Measurements from ENCODE around the gene FAM174B. TPM values are rescaled to one million over a fixed set of nuclear protein-coding genes. Genes with fewer than 3 reads are reported as not detected.

The FAM174B gene
- total RNA-seq, 1 donor from 2014 or later: 24.0 TPM

DNA sequence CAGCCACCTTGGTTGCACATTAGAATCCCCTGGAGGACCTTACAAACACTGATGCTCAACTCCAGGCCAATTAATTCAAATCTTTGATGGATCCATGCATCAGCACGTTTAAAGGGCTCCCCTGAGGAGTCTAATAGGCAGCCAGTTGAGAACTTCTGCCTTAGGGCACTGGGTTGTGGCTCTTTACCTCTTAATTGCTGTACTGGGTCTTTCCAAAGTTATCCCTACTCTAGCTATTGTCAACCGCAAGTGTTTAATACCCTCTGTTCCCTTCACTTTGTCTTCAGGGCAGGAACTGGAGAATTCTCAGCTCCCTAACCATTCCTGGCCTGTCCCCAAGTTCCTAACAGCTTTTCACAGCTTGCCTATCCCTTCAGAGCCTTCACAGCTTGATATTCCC, 15.0 kb upstream of the FAM174B start:
- TF ChIP-seq, protein P1, sequence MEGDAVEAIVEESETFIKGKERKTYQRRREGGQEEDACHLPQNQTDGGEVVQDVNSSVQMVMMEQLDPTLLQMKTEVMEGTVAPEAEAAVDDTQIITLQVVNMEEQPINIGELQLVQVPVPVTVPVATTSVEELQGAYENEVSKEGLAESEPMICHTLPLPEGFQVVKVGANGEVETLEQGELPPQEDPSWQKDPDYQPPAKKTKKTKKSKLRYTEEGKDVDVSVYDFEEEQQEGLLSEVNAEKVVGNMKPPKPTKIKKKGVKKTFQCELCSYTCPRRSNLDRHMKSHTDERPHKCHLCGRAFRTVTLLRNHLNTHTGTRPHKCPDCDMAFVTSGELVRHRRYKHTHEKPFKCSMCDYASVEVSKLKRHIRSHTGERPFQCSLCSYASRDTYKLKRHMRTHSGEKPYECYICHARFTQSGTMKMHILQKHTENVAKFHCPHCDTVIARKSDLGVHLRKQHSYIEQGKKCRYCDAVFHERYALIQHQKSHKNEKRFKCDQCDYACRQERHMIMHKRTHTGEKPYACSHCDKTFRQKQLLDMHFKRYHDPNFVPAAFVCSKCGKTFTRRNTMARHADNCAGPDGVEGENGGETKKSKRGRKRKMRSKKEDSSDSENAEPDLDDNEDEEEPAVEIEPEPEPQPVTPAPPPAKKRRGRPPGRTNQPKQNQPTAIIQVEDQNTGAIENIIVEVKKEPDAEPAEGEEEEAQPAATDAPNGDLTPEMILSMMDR (IDR thresholded peaks at IDR 0.05): no peak
- H3K9me3 Mint-ChIP-seq (ENCODE audit: low read depth): no peaks in the 10 kb centered on the region
- H3K36me3 Mint-ChIP-seq (ENCODE audit: low read depth): no peaks in the 10 kb centered on the region
- H3K4me1 Mint-ChIP-seq (ENCODE audit: low read depth): peaks cover 26% of the 10 kb centered on the region
- DNase-seq (ENCODE audit: low spot score): no peak
- H3K4me3 Mint-ChIP-seq (ENCODE audit: unreplicated experiment): no peak overlapping the region
- peaks cover 13% of the 10 kb centered on the region for H3K27me3 Mint-ChIP-seq (ENCODE audit: low read depth)
- H3K27ac Mint-ChIP-seq (ENCODE audit: unreplicated experiment): no peak overlapping the region

- Mint-ChIP-seq H3K4me3 (ENCODE audit: unreplicated experiment) (no peak overlapping the region), H3K9me3 (ENCODE audit: low read depth) (no peaks in the 10 kb centered on the region), H3K36me3 (ENCODE audit: low read depth) (no peaks in the 10 kb centered on the region), H3K4me1 (ENCODE audit: low read depth) (peaks cover 37% of the 10 kb centered on the region), H3K27me3 (ENCODE audit: low read depth) (peaks cover 13% of the 10 kb centered on the region), H3K27ac (ENCODE audit: unreplicated experiment) (peak overlapping the region; percentile 2)
- no peak for DNase-seq (ENCODE audit: low spot score)
- TF ChIP-seq, protein P1 (IDR thresholded peaks at IDR 0.05): no peak
These were observed 13.9 kb upstream of the FAM174B start for GRCh38 chr15:92669432-92669831.

DNA sequence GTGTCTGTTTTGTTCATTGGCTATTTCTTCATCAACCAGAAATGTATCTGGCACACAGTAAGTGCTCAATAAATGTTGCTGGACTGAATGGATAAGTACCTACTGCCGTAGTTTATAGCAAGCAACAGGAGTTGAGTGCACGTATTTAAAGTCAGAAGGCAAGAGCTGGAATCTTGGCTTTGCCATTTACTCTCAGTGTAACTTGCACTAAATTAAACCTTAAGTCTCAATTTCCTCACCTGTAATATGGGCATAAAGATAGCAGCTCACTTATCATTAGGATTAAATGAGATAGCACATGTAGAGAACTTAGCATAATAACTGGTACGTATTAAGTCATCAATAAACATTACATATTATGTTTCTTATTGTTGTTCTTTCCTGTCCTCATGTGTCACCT, 13.0 kb upstream of the FAM174B start:
- peaks cover 13% of the 10 kb centered on the region for H3K27me3 Mint-ChIP-seq (ENCODE audit: low read depth)
- DNase-seq (ENCODE audit: low spot score): no peak
- no peak overlapping the region for H3K4me3 Mint-ChIP-seq (ENCODE audit: unreplicated experiment)
- H3K27ac Mint-ChIP-seq (ENCODE audit: unreplicated experiment): no peak overlapping the region
- no peaks in the 10 kb centered on the region for H3K9me3 Mint-ChIP-seq (ENCODE audit: low read depth)
- H3K4me1 Mint-ChIP-seq (ENCODE audit: low read depth): peaks cover 37% of the 10 kb centered on the region
- no peaks in the 10 kb centered on the region for H3K36me3 Mint-ChIP-seq (ENCODE audit: low read depth)
- TF ChIP-seq, protein P1 (IDR thresholded peaks at IDR 0.05): no peak

DNA sequence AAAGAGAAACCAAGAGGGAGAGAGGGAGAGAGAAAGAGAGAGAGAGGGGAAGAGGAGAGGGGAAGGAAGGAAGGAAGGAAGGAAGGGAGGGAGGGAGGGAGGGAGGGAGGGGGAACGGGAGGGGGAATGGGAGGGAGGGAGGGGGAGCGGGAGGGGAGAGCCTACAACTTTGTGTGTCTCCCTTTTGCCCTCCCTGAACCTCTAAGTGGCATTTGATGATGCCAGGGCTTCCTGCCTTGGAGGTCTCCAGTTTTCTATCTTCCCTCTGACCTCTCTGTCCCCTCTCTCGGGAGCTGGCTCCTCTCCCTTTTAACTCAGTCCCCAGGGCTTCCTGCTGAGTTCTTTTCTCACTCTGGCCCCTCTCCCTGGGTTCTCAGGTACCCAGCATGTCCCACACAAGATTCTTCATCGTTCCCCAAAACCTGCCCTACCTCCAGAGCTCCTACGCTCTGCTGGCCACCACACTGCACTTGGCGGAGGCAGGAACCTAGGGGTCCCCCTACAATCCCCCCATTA, 12.5 kb upstream of the FAM174B start:
- no peaks in the 10 kb centered on the region for H3K36me3 Mint-ChIP-seq (ENCODE audit: low read depth)
- TF ChIP-seq, protein P1 (IDR thresholded peaks at IDR 0.05): no peak
- H3K4me1 Mint-ChIP-seq (ENCODE audit: low read depth): peaks cover 37% of the 10 kb centered on the region
- H3K9me3 Mint-ChIP-seq (ENCODE audit: low read depth): no peaks in the 10 kb centered on the region
- peak overlapping the region; percentile 70 for H3K27ac Mint-ChIP-seq (ENCODE audit: unreplicated experiment)
- peaks cover 13% of the 10 kb centered on the region for H3K27me3 Mint-ChIP-seq (ENCODE audit: low read depth)
- DNase-seq (ENCODE audit: low spot score): no peak
- H3K4me3 Mint-ChIP-seq (ENCODE audit: unreplicated experiment): no peak overlapping the region

DNA sequence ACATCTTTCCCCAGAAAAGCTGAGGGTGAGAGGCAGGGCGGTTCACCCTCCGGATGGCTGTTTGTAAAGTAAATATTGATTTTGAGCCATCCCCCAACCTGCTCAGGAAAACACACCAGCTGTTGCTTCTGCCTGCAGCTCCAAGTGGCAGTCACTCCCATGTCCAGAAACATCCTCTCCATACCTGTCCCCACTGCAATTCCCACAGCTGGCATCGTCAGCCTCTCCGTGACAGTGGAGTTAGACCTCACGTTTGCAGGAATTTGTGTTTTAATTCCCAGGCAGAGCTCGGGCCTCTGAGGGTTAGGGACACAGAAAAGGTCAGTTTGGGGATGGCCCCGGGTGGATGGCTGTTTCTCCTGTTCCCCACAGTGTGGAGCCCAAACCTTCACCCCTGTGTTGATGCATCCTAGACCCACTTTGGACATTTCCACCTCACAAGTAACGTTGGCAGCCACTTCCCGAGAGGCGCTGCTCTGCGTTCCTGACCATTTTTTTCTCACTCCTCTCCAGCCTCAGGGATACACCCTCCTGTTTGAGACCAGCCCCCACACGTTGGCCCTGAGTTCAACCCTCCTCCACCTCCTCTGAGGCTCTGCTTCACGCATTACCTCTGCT, 11.8 kb upstream of the FAM174B start:
- Mint-ChIP-seq H3K4me3 (ENCODE audit: unreplicated experiment) (no peak overlapping the region), H3K36me3 (ENCODE audit: low read depth) (no peaks in the 10 kb centered on the region), H3K27ac (ENCODE audit: unreplicated experiment) (peak overlapping the region; percentile 86), H3K27me3 (ENCODE audit: low read depth) (peaks cover 8% of the 10 kb centered on the region), H3K4me1 (ENCODE audit: low read depth) (peaks cover 37% of the 10 kb centered on the region), H3K9me3 (ENCODE audit: low read depth) (no peaks in the 10 kb centered on the region)
- no peak for DNase-seq (ENCODE audit: low spot score)
- TF ChIP-seq, protein P1 (IDR thresholded peaks at IDR 0.05): no peak

Data from chondrocyte (in vitro differentiated cells).